ENCODE results near the gene FAM89A. TPM values are rescaled to one million over a fixed set of nuclear protein-coding genes. Genes with fewer than 3 reads are reported as not detected.
A peak's percentile ranks its signal among the peaks of the same experiment; 100 is the strongest.

Gene FAM89A
- polyA plus RNA-seq, 1 experiment: 15.6 TPM

- no peak for DNase-seq (ENCODE audit: low read depth)
- CTCF ChIA-PET: interaction anchor here (1.5 kb wide), 1 partner anchor 12 kb away, joined by 4 read pairs; no protein-coding TSS in a partner anchor
- TF ChIP-seq, protein P1, sequence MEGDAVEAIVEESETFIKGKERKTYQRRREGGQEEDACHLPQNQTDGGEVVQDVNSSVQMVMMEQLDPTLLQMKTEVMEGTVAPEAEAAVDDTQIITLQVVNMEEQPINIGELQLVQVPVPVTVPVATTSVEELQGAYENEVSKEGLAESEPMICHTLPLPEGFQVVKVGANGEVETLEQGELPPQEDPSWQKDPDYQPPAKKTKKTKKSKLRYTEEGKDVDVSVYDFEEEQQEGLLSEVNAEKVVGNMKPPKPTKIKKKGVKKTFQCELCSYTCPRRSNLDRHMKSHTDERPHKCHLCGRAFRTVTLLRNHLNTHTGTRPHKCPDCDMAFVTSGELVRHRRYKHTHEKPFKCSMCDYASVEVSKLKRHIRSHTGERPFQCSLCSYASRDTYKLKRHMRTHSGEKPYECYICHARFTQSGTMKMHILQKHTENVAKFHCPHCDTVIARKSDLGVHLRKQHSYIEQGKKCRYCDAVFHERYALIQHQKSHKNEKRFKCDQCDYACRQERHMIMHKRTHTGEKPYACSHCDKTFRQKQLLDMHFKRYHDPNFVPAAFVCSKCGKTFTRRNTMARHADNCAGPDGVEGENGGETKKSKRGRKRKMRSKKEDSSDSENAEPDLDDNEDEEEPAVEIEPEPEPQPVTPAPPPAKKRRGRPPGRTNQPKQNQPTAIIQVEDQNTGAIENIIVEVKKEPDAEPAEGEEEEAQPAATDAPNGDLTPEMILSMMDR (IDR thresholded peaks at IDR 0.05; ENCODE audit: insufficient read depth, low read depth, low read length): no peak
- Histone ChIP-seq H3K4me3 (ENCODE audit: low read depth, low read length) (peak overlapping the region; percentile 79), H3K27me3 (ENCODE audit: control insufficient read depth, insufficient read depth, low read length) (no peaks in the 10 kb centered on the region), H3K36me3 (ENCODE audit: control insufficient read depth, insufficient read depth, low read length) (no peaks in the 10 kb centered on the region)
- POLR2A ChIA-PET: interaction anchor here (0.5 to 0.6 kb wide), 2 partner anchors 13 to 122 kb away, joined by 3 to 12 read pairs; no protein-coding TSS in a partner anchor
Observed at GRCh38 chr1:230977761-230978490, 62.1 kb downstream of the FAM89A start.

DNA sequence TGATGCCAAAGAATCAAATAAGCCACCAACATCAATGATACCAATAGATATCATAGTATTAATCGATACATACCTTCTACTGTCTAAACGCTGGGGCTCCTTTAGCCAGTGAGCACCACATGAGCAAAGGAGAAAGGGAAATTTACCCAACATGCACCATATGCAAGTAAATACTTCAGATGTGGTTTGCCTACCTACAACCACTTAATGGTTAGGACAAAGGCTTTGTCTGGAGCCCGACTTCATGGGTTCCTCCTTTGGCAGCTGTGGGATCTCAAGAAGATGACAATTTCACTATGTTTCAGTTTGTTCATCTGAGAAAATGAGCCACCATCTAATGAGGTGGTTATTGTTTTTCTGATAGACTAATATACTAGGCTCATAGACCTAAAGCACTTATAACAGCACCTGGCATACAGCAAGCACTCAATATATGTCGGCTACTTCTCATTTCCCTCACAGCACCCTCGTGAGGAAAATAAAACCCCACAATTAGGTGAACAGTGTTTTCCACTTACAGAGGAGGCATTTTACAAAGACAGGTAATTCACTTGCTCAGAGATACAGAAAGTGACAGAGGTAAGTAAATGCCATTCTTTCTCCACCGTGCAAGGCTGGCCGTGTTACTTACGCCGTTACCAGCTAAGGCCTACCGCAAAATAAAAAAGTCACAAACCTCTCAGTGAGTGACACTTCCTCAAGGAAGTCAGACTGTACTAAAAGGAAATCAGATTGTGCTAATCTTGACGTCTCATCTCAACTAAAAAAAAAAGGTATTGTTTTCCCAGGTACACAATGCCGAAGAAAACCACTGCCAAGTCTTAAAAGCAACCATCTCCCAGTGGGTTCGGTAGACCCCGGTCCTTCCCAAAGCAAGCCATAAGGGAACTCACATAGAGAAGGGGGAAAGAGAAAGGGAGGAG, 63.0 kb downstream of the FAM89A start:
- TF ChIP-seq, protein P1 (IDR thresholded peaks at IDR 0.05; ENCODE audit: insufficient read depth, low read depth, low read length): no peak
- ChIA-PET POLR2A (no interaction called here), CTCF (interaction anchor here (1.3 to 1.5 kb wide), 2 partner anchors 13 to 55 kb away, joined by 3 to 4 read pairs; no protein-coding TSS in a partner anchor)
- H3K36me3 ChIP-seq (ENCODE audit: control insufficient read depth, insufficient read depth, low read length): no peaks in the 10 kb centered on the region
- DNase-seq (ENCODE audit: low read depth): no peak
- no peak overlapping the region for H3K4me3 ChIP-seq (ENCODE audit: low read depth, low read length)
- H3K27me3 ChIP-seq (ENCODE audit: control insufficient read depth, insufficient read depth, low read length): no peaks in the 10 kb centered on the region

DNA sequence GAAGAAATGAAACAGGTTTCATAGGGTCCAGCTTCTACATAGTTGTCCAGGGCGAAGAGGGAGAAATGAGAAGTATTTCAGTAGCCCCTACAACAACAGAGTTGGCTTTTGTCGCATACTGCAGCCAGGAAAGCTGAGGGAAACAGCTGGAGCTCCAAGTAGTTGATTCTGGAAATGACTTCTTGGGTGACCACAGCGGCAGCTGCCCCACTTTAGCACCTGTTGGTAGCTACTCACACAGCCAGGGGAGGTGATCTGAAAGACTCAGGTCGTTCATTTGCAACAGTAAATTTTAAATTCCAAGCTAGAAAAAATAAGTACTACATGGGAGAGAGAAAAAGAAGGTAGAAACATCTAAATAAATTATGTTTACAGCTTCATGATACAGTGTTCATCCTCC, 63.7 kb downstream of the FAM89A start:
- POLR2A ChIA-PET: no interaction called here
- Histone ChIP-seq H3K27me3 (ENCODE audit: control insufficient read depth, insufficient read depth, low read length) (no peaks in the 10 kb centered on the region), H3K4me3 (ENCODE audit: low read depth, low read length) (no peak overlapping the region), H3K36me3 (ENCODE audit: control insufficient read depth, insufficient read depth, low read length) (no peaks in the 10 kb centered on the region)
- DNase-seq (ENCODE audit: low read depth): no peak
- CTCF ChIA-PET: interaction anchor here (1.3 to 1.5 kb wide), 2 partner anchors 14 to 54 kb away, joined by 3 to 4 read pairs; no protein-coding TSS in a partner anchor
- TF ChIP-seq, protein P1 (IDR thresholded peaks at IDR 0.05; ENCODE audit: insufficient read depth, low read depth, low read length): no peak

DNA sequence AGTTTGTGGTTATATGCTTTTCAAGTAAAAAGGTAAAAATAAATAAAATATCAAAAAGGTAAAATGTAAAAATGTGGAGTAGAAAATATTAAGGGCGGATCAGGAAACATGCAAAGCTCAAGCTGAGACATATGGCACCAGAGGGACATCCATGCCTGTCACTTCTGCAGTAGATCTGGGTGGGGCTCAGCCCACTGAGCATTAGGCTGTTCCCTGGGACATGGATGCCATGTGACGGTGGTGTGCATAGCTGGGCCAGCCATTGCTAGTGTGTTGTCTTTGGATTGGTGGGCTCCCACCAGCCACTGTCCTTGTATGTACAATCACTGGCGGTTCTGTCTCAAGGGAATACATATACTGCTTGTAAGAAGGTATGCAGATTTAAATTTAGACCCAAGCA, 64.4 kb downstream of the FAM89A start:
- TF ChIP-seq, protein P1 (IDR thresholded peaks at IDR 0.05; ENCODE audit: insufficient read depth, low read depth, low read length): no peak
- no peak for DNase-seq (ENCODE audit: low read depth)
- ChIA-PET POLR2A (no interaction called here), CTCF (no interaction called here)
- Histone ChIP-seq H3K36me3 (ENCODE audit: control insufficient read depth, insufficient read depth, low read length) (no peaks in the 10 kb centered on the region), H3K27me3 (ENCODE audit: control insufficient read depth, insufficient read depth, low read length) (no peaks in the 10 kb centered on the region), H3K4me3 (ENCODE audit: low read depth, low read length) (no peak overlapping the region)

- H3K36me3 ChIP-seq (ENCODE audit: control insufficient read depth, insufficient read depth, low read length): no peaks in the 10 kb centered on the region
- ChIA-PET CTCF (interaction anchor here (1.6 kb wide), 2 partner anchors 34 to 238 kb away, joined by 3 to 4 read pairs; no protein-coding TSS in a partner anchor), POLR2A (no interaction called here)
- H3K27me3 ChIP-seq (ENCODE audit: control insufficient read depth, insufficient read depth, low read length): no peaks in the 10 kb centered on the region
- TF ChIP-seq, protein P1 (IDR thresholded peaks at IDR 0.05; ENCODE audit: insufficient read depth, low read depth, low read length): no peak
- no peak for DNase-seq (ENCODE audit: low read depth)
- no peak overlapping the region for H3K4me3 ChIP-seq (ENCODE audit: low read depth, low read length)
Observed at GRCh38 chr1:230972855-230973271, 67.2 kb downstream of the FAM89A start.

Data from BJ (cell line).